T-helper 22 cell (primary cell): ENCODE results near the gene TGFBR2.

ENCODE experiments used
- DNase-seq: peaks from one replicate; pipeline ENCODE4 v3.0.0-alpha.2; 2020; ENCODE audit warnings: low read depth

The TGFBR2 gene

DNA sequence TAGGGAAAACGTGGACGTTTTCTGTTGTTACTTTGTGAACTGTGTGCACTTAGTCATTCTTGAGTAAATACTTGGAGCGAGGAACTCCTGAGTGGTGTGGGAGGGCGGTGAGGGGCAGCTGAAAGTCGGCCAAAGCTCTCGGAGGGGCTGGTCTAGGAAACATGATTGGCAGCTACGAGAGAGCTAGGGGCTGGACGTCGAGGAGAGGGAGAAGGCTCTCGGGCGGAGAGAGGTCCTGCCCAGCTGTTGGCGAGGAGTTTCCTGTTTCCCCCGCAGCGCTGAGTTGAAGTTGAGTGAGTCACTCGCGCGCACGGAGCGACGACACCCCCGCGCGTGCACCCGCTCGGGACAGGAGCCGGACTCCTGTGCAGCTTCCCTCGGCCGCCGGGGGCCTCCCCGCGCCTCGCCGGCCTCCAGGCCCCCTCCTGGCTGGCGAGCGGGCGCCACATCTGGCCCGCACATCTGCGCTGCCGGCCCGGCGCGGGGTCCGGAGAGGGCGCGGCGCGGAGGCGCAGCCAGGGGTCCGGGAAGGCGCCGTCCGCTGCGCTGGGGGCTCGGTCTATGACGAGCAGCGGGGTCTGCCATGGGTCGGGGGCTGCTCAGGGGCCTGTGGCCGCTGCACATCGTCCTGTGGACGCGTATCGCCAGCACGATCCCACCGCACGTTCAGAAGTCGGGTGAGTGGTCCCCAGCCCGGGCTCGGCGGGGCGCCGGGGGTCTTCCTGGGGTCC lies at the start of gene TGFBR2:
TSS of gene TGFBR2 (plus strand) at position 301 of the 731 bp plus-strand sequence. CDS start at position 584, 283 bp downstream.
- peak; percentile 61 for DNase-seq

DNA sequence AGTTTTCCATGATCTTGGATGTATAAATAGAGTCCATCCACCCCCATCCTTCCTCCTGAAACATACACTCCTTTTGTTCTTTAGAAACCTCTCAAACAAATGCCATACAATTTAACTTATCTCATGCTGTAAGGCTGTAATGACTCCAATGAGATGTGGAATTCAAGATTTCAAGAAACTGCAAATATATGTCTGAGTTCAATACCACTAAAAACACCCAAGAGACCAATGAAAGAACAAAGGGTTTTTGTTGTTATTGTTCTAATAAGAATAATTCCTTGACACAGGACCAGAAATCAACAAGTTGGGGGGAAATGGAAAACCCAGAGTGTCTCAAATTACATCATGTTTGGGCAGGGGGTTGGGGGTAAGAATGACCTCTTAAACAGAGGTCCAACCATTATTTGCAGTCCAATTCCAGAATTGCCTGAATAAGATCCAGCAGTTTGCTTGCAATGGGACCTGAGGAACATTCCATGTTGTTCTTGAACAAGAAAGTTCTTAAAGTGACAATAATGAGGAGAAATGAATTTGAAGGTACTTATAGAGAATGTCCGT lies 48.6 kb upstream of the TGFBR2 start:
- DNase-seq, result no peak

DNA sequence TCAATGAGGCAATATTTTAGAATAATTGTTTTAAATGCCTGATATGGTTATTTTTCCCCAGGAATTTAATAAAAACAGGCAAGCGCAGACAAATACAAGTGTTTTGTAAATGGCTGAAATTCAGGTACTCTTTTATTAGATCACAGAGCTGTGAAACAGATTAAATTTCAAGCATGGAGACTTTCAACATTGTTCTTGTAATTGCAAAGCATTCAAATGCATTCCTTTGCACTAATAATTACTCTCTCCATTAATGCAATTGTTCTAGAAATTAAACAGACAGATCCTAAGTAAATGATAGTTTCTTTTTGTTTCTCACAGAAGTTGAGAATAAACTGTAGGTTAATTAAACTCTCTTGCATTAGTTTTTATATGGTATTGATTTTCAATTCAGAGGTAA lies 42.4 kb upstream of the TGFBR2 start:
- DNase-seq, result no peak

DNA sequence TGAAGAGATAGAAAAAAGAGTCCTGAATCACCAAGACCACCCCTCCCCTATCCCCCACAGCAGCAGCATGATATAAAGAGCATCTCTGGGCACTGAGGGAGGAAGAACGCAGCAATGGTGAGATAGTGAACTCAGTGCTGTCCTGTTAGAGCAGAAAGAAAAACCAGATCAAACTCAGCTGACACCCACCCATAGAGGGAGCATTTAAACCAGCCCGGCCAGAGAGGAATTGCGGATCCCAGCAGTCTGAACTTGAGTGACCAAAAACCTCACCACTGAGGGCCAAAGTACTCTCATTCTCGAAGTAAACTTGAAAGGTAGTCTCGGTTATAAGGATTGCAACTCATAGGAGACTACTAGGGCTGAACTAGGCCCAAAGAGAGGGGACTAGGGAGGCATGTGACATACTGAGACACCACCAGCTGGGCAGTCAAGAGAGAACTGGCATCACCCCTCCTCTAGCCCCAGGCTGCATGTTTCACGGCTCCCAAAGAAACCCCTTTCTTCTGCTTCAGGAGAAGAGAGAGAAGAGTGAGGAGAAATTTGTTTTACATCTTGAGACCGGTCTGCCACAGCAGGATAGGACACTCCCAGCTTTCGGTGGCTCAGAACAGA lies 39.2 kb upstream of the TGFBR2 start:
- DNase-seq, result no peak

DNA sequence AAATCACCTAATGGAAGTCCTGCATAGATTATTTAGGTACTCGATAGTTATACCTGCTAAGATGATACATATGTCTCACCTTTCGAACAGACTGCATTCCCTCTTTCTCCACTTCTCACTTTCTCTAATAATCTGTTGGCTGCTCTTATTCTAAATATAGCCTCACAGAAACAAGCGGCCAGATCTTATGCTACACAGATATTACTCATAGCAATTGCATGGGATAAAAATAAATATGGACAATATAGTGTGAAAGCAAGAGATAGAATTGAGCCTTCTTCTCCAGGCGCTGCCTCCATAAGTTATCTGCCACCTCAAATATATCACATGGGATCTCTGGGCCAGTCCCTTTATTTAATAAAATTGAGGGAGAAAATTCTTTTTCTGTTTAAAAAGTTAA lies 29.5 kb upstream of the TGFBR2 start:
- DNase-seq, result no peak

DNA sequence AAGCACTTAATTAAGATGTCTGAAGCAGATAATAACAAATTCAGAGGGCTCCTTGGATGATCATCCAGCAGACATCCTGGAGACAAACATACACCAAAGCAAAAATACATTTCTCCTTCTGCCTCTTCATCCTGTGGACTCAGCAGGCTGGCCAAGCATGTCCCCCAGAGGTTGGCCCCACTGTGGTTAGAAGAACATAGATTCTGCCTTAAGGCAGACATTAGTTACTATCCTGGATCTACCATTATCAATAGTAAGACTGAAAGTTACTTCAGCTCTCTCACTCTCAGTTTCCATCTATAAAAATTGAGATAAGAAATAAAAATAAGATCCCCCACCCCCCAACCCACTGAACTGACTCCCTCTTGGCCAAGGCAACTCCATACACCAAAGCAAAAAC lies 28.6 kb upstream of the TGFBR2 start:
- no peak for DNase-seq

DNA sequence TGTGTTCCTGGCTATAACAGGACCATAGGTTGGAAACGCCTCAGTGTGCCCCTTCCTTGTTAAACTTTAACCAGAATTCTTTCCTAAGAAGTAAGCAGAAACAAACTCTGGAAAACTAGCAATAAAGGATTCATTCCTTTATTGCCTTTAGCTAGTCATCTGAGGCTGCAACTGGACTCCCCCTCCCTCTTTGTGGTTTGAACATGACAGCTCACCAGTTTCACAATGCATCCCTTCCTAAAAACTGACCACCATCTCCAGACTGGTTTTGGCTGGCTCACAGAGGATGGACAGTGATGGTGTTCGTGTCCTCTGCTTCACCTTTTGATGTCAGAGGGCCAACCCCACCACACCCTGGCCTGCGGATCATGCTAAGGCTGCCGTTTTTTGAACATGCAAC lies 27.9 kb upstream of the TGFBR2 start:
- DNase-seq, result no peak

DNA sequence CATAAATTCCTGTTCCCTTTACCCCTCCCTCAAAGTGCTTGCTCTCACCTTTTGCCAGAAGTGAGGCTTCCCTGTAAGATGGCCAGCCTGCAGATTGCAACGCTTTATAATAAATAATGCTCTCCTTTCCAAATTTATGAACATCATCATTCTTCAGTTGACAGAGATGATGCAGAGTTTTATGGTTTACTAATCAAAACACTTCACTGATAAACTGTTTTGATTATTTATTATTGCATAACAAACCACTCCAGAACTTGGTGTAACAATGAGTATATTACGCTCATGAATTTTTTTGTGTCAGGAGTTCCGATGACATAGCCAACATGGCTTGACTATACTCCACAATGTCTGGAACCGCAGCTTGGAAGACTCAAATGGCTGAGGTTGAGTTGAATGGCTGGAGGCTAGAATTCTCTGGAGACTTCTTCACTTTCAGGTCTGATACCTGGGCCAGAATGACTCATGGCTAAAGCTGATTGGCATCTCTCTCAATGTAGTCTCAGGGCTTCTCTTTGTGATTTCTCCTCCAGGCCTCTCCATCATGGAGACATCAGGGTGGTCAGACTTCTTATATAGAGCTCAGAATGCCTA lies 27.3 kb upstream of the TGFBR2 start:
- DNase-seq, result no peak

DNA sequence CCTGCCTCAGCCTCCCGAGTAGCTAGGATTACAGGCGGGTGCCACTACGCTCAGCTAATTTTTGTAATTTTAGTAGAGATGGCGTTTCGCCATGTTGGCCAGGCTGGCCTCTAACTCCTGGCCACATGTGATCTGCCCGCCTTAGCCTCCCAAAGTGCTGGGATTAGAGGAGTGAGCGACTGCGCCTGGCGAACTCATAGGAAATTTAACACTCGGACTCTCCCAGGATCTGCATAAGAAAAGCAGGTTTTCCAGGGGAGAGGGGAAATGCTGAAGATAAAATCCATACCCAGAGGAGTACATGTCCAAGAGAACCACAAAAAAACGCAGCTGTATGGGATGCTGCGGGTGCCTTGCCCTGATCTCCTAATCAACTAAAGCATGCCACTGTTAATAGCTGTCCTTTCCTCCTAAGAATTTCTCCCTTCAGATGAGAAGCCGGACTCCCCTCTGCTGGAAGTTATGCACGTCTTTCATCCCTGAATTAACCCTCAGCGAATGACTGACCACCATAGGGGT lies 25.3 kb upstream of the TGFBR2 start:
- no peak for DNase-seq

DNA sequence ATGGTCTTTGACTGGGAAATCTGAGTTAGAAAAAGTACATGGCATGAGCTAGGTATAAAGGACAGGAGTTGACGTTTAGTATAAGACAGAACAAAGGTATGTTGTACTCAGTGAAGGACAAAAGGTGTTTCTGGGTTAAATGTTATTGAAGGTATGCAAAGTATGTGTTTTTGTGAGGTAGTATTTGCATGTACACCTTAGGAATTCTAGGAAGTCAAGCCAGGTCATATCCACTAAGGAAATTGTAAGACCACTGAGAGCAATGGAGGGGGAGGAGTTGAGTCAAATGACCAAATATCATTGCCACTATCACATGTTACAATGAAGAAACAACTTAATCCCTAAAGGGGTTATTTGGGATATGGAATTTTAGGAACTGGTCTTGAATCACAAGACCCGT lies 24.4 kb upstream of the TGFBR2 start:
- DNase-seq, result no peak

DNA sequence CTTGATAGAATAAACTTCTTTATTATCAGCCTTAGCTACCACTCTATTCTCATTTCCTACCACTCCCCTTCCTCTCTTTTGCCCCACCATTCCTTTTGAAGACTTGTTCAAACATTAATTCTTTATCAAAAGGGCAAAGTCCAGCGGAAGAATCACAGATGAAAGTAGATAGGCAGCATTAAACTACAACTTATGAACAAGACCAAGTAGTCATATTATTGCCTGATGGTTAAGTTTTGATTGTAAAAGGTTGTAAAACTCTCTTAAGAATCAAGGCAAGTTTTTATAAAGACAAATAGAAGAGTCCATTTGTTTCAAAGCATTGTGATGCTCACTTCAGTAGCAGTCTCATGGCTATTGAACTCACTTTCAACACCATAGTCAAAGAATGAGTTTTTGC lies 22.4 kb upstream of the TGFBR2 start:
- DNase-seq, result no peak

DNA sequence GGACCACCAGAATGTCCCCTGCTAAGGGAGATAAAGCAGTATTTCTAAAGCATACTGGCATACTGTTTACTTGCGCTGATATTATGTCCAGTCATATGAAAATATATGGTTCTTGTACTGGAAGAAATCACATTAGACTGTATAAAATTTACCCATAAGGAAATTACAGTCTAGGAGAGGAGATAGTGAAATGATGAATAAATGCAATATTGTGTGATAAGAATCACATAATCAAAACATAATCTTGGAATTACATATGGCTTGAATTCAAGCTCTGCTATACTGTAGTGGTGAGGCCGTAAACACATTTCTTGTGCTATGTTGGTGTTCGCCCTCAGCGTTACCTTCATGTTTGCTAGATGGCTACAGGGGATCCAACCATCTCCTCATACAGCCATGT lies 20.7 kb upstream of the TGFBR2 start:
- DNase-seq, result no peak

DNA sequence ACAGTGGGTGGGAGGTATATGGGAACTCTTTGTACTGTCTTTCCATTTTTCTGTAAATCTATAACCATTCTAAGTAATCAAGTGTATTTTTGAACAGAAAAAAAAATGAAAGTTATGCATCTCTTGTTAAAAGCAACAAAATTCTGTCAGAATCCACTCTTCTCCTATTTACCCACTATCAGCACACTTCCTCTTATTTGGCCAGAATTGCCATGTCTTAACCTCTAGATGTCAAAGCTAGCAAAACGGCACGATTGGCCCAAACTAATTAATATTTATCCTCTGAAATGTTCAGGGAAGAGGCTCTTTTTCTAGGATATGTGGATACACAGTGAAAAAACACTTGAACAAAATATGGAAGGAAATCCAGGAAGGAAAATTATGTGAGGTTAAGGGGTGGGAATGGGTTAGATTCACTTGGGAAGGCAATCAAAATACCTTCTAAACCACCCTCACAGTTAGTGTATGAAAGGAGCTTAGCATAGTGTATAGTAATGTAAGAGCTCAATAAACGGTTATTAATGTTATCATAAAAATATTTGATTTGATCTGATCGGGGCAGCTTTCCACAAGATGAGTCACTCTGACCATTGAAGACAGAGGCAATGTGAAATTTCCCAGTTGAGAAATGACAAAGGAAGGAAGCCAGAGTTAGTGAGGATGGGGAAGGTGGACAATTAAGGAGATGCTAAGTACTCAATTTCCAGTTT lies 20.1 kb upstream of the TGFBR2 start:
- no peak for DNase-seq

DNA sequence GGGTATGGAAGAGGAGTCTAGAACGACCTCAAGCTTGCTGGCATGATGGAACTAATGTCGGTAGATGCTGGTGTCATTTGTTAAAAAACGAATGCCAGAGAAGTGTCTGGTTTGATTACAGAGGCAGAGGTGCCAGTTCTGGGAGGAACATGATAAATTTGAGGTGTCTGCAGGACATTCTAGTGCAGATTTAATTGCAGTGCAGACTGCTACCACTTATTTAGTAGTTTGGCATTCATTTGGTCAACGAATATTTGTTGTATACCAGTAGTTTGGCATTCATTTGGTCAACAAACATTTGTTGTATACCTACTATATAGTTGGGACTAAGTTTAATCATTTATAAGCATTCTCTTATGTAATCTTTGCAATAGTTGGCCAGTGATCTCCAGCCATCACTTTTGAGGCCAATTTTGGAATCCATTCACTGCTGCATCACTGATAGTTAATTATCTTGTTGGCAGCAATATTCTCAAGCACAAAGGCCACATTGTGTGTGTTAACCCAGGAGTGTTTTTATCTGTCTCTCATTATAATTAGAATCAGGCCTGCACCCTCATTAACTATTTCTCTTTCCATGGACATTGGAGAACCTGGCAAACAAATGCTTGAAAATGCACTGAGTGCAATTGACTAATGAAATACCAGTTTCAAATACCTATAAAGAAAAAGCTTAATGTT lies 19.5 kb upstream of the TGFBR2 start:
- DNase-seq, result no peak

DNA sequence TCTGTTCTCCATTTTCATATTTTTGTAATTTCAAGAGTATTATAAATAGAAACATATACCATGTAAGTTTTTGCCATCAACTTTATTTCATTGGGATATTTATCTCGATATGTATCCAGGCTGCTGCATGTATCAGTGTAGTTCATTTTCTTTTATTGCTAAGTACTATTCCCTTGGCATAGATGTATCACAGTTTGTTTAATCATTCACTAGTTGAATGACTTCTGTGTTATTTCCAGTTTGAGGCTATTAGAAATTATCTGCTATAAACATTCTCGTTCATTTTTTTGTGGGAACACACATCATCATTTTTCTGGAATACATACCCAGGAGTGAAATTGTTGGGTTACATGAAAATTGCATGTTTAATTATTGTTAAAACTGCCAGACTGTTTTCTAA lies 18.5 kb upstream of the TGFBR2 start:
- DNase-seq, result no peak

DNA sequence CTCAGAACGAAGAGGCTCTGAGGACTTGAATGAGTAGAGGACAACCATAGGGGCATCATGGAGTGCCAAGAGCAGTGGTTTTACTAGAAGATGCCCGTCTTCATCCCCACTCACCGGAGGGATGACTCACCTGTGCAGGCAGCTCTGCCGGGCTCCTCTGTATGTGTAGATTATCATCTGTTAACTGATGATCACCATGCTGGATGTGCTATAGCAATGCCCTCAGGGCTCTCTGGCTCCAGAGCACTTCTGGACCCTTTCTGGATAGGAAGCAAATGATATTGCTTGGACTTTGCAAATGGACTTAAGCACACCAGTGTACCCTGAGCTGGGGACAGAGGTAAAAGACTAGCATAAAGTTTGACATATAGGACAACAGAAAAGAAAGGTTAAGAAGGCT lies 10.2 kb upstream of the TGFBR2 start:
- DNase-seq, result no peak

DNA sequence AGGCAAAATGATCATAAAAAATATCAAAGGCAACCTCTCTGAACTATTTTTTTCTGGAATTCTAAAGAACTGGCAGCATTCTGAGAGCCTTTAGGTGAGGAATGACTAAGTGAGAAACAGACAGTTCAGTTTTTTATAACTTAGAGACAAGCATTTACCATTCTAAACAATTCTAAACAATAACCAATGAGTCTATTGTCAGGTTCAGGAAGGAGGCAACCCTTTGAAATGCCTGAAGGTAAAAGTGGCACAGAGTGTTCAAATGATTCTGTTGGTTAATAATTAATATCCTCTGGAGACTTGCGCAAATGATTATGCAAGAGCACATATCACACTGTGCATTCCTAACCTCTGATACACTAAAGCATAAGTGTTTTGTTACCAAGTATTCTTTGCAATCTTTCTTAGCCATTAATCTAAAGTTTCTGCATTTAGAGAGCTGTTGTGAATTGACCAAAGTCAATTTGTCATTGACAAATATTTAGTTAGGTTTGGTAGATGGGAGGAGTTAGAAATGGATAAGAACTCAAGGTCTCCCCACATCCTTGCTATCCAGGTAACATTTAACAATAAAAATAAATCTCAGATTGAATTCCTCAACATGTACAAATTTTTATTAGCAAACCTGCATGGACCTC lies 9.2 kb upstream of the TGFBR2 start:
- no peak for DNase-seq

DNA sequence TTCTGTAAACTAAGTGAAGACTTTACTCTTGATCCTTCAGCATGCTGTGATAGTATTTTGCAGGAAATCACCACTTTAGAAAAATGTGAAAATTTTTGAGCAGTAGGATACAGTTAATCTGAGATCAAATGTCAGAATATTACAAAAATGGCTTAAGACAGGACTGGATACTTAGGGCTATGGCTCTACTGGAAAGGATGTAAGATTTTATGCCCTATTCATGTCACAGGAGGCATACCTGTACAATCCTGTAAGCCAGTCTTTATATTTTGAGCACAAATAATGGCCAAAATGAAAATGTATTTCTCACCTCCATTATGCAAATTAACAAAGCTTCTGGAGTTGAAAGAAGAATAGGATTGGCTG lies 8.6 kb upstream of the TGFBR2 start:
- DNase-seq, result no peak

DNA sequence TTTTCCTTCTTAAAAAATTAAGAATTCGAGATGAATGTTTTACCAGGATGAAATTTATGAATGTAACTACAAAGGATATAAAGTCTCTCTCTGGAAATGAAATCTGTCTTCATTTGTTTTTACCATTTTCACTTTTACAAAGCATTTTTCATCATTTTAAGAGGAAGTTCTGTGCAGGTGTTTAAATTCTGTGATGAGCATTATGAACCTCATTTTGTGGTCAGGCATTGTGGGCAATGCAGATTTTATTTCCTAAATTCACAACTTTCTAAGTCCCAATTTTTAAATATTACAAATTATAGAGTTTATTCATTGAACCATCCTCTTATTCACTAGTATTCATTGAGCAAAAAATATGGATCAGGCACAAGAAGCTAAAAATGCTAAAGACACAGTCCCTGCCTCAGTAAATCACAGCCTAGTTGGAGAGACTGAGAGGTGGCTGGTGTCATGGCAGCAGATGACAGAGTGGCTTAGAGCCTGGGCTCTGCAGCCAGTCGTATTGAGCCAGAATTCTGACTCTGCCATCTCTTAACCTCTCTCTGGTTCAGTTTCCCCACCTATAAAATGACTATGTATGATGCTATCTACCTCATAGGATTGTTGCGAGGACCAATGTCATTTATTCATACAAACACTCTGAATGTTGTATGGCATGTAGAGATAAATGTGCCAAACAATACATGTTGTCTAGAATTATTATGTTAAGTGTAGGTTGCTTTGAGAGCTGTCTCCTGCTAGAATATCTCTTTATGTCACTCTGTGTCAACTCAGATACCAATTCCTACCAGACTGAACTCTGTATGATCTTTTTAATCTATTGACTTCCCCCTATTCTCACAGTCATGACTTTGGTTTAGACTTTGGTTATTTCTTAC lies 7.5 kb upstream of the TGFBR2 start:
- no peak for DNase-seq

DNA sequence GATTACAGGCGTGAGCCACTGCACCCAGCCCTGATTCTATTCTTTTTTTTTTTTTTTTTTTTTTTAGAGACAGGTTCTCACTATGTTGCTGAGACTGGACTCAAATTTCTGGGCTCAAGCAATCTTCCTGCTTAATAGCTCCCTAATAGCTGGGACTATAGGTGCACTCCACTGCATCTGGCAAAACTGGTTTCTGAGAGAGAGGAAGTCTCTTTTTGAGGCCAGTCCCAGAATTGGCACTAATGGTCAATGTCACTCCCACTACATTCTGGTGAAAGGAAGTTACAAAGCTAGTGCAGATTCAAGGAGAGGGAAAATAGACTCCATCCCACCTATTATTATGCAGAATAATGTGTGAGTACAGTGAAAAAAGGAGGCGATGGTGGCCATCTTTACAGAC lies 5.8 kb upstream of the TGFBR2 start:
- no peak for DNase-seq
